NCI-H128 (cell line): ENCODE data around the gene ELL.

ENCODE experiments used
- DNase-seq: peaks from one replicate; lab custom pipeline; 2025; ENCODE audit not compliant: unreplicated experiment; lab: John Stamatoyannopoulos, UW

The ELL gene

DNA sequence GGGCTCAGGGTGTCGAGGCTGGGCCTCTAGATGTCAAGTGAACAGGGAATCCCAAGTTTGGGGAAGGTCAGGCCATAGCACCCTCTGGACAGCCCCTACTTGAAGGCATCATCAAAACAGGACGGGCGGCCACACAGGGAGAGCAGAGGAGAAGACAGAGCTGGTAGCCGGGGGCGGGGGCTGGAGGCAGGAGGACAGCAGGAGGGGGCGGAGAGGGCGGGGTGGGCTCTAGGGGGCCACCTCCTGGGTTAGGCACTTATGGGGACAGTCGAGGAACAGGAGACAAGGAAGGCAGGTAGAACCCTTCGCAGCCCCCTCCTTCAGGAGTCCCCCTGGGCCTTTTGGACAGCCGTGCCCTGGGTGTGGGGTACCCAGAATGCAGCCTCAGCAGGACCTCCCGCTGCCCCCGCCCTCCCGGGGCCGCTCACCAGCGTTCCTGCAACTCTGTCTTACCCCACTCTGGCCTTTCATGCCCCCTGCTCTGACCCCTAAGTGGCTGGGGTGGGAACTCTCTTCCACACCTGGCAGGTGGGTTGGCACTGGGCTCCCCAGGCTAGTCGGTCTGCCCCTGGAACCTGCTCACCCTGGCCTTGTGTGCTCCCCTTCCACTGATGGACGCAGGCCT is 96.9 kb downstream of the ELL start:
- DNase-seq: no peak

DNA sequence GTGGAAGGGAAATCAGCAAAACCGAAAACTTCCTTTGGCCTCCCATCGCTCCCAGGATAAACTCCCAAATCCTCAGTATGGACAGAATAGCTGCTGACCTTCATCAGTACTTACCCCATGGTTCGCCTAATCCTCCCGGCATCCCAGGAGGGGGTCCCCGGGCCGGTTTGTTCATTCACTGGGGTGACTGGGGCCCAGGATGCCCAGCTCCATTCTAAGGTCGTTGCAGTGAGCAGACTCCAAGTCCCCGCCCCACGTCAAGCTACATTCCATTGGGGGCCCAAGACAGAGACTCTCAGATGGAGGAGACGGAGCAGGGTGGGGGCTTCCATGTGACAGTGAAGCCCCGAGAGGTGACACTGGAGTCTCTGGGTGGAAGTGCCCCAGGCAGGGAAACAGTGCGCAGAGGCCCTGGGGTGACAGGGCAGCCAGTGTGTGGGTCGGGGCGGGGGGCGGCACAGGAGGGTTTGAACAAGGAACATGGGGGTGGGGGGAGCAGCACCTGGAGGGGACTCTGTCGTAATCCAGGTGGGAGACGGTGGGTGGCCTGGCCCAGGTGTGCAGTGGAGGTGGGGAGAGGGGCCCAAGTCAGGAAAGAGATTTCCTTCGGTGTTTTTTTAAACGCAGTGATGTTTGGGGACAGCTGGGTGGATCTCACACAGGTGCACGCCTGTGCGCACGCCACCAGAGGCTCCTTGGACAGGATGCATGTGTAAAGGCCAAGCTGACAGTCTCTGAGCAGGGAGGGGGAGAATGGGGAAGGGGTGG is 97.6 kb downstream of the ELL start:
- no peak for DNase-seq

DNA sequence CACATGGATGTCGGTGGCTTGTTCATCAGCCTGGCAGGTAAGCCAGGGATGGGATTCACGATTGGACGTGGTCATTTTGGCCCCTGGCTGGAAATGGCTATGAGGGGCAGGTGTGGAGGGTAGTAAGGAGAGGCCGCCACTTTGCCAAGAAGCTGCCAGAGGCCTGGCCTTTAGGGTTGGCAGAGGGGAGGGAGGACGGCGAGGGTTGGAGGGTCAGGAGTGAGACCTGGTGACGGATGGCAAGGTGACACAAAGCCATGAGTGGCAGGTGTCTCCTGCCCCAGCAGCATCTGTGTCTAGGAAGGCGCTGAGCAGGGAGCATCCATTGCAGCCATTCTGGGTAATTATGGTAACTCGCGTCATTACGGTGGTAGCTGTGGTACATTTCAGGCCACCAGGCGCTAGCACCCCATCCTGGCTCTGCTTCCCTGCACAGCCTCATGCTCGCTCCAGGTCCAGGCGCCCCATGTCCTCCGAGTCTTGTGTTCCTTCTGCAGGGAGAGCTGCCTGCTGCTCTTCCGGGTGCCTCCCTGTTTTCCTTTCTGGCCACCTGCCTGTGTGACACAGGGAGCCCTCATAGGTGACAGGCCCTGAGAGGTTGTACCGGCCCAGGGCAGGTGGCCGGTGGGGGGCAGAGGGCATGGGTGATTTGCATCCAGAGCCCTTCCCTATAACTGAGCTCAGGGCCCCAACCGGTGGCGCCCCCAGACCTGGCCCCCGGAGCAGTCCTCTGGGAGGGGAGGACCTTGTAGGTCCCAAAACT is 98.4 kb downstream of the ELL start:
- no peak for DNase-seq

DNA sequence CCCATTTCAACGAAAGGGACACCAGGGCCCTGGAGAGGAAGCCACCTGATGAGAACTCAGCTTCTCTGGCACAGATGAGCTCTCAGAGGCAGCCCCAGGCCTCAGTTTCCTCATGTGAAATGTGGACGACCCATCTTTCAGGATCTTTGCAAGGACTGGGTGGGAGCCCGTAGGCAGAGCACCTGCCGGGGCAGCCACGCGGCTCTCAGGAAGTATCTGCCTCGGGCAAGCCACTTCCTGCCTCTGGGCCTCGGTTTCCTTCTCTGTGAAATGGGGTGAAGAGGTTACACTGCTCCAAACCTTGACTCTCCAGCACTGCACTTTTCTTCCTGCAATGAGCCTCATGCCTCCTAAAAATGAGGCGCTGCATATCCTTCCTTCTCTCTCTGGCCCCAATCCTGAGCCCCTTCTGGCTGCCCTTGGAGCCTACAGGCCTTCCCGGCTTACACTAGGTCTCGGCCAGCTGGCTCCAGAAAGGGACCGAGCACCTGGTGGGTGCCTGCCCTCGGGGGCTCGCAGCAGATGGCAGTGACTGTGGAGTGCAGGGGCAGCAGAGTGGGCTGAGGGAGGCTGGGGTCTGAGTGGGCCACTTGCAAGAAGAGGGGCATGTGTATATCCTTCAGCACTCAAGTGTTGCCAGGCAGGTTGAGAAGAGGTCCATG is 99.2 kb downstream of the ELL start:
- no peak for DNase-seq

DNA sequence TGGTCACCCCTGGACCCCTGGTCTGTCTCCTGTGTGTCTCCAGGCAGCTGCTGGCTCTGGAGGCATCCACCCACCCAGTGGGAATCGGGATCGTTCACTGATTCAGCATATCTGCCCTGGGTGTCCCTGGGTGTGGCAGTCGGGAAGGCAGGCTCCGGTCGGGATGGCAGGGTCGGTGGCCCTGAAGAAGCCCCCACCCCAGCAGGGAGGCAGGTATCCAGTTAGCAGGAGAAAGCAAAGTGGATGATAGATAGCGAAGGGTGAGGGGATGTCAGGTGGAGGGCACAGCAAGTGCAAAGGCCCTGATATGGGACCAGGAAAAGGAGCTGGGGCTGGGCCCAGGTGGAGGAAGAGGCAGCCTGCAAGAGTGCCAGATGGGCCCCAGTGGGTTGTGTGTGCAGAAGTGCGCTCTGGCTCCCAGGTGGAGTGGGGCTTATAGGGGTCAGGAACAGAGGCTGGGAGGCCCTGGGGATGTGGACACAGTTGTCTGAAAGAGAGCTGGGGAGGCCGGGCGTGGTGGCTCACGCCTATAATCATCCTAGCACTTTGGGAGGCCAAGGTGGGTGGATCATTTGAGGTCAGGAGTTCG is 100.4 kb downstream of the ELL start:
- DNase-seq: no peak

DNA sequence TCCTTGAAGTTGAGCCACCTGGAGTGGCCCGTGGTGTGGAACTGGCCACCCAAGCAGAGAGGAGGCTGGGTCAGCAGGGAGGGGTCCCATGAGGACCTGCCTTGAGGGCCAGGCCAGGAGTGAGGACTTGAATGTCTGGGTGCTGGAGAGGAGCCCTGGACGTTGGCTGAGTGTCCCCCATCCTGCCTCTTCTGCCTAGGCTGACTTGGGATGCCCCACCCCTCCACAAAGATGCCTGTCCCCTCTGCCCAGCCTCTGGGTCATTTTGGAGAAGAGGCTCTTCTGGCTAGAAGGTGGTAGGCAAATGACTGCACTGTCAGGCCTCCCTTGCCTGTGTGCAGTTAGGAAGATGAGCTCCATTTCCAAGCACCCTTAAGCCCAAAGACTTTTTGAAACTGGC is 100.9 kb downstream of the ELL start:
- no peak for DNase-seq

DNA sequence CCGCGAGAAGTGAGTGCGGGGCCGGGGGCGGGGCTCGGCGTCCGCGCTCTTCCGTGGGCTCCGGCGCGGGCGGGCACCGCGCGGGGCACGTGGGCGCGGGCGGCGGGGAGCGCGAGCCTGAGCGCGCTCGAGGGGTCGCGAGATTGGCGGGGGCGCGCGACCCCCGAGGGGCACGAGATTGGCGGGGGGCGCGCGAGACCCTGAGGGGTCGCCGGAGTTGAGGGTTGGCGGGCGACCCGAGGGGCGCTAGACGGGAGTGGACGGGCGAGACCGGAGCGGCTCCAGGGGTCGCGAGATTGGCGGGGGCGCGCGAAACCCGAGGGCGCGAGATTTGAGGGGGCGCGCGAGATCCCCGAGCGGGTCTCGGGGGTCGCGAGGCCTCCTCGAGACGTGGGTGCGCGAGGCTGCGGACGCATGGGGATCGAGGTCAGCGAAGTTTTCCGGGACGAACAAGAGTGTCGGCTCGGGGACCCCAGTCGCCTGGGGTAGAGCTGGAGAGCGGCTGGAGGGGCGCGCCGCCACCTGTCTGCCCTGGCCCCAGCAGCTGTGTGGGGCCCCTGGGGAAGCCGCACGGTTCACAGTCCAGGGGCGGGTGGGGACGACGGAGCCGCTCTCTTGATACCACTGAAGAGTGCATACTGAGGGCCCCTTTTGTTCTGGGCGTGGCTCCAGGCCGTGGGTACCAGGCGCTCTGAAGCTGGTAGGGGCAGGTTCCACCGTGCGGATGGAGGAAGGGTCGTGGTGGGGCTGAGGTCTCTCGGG is 102.0 kb downstream of the ELL start:
- DNase-seq: no peak

DNA sequence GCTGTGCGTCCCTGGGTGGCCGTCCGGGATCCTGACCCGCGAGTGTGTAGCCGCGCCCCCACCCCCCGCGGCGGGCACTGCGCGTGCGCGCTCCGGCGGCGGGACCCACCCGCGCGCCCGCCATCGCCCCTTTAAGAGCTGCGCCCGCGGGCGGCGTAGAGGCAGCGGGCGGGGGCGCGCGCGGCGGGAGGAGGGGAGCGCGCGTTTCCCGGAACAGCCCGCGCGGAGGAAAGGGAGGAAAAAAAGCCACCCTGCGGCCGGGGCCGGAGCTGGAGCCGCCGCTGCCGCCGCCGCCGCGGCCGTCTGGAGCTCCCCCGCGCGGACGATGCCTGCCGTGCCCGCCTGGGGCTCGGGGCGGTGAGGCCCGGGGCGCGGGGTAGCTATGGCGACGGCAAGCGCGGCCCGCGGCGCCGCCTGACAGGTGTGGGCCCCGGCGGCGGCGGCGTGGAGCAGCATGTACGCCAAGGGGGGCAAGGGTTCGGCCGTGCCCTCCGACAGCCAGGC is 102.6 kb downstream of the ELL start, which contains the start of gene SSBP4:
Gene SSBP4 (plus strand): TSS at position 204 of the 504 bp plus-strand sequence. CDS start 251 bp downstream, at position 455.
- DNase-seq: no peak

DNA sequence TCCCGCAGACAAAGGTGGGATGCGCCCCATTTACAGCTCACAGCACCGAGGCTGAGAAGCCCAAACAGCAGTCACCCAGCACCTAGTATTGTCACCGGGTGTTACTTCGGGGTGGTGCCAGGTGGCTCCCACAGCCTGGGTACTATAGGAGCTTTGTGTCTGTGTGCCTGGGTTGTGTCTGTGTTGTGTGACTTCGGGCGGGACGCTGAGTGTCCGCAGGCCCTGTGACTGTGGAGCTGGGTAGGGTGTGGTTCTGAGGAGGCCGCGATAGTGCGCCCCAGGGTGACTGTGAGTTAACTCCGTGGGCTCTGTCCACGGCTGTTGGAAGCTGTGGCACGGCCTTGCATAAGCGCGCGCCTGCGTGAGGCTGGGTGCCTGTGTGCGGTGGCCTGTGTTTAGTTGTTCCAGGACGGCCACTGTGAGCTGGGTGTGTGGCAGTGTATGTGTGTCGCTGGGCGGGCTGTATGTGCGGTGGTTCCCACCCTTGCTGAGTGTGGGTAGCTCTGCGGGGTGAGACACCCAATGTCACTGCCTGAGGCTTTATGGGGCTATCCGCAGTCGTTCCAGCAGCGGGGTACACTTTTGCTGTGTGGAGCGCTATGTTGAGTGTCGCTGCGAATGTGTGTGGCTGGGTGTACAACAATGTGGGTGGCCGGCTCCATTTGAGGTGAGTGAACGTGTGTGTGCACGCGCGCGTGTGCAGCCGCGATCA is 103.2 kb downstream of the ELL start:
- DNase-seq: no peak

DNA sequence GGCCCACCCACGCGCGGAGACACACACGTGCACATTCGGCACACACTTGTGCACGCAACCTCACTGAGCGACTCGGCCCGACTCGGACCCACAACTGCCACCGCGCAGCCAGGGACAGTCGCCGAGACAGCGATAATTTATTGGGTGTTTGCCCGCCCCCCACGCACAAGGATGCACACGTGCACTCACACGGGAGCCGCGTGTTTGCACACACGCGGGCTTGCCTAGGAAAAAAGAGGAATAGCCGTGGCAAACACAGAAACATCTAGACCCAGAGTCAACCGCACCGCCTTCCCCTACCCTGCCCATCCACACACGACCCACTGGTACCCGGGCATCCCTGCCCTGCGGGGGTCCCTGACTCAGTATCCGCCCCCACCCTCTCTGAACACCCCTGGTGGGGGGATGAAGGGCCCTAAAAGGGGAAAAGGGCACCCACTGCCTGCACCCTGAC is 103.8 kb downstream of the ELL start:
- DNase-seq: no peak

DNA sequence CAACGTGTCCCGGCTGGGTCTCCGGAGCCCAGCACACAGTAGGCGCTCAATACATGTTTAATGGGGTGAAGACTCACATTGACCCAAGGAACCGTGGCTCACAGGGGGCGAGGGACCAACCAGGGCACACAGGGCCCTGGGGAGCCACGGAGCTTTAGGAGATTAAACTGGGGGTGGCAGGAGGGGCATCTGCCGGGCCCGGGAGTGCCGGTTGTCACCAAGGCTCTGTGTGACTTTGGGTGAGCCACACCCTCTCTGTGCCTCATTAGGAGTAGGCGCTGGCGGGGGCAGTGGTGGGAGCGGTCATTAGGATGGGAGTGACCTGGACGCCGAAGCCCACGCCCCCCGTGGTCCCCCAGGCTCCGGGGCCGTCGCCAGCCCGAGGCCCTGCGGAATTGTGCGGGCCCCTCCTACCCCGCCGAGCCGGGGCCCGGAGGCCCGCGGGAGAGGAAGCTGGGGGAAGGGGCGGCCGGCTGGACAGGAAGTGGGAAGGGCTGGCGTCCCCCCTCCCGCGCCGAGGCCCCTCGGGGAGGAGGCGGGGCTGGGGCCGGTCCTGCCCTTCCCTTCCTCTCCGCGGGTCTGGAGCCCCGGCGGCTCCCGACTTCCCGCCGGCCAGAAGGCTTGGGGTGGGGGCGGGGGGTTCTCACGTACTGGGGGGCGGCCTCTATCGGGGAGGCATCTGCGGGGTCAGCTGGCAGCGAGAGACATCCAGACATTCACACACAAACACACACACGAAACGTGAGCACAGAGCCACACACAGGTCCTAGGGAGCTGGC is 104.4 kb downstream of the ELL start:
- DNase-seq: no peak

DNA sequence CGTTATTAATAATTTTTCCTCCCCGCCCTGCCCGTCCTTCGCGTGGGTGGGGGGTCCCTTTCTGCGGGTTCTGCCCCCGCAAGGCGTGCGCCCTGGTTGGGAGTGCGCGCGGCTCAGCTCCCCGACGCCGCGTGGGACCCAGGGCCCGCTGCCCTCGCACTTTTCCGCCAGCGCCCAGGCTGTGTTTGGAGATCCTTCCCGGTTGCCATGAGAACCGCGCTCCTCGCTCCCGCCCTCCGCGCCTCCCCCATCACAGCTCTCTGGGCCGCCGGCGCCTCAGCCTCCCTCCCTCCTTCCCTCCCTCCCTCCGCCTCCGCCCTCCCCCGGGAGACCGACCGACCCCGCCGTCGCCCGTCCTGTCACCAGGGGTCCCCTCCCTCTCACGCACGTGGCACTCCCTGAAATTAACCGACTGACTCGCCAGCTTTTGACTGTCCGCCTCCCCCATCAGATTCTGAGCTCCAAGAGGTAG is 105.1 kb downstream of the ELL start:
- no peak for DNase-seq

DNA sequence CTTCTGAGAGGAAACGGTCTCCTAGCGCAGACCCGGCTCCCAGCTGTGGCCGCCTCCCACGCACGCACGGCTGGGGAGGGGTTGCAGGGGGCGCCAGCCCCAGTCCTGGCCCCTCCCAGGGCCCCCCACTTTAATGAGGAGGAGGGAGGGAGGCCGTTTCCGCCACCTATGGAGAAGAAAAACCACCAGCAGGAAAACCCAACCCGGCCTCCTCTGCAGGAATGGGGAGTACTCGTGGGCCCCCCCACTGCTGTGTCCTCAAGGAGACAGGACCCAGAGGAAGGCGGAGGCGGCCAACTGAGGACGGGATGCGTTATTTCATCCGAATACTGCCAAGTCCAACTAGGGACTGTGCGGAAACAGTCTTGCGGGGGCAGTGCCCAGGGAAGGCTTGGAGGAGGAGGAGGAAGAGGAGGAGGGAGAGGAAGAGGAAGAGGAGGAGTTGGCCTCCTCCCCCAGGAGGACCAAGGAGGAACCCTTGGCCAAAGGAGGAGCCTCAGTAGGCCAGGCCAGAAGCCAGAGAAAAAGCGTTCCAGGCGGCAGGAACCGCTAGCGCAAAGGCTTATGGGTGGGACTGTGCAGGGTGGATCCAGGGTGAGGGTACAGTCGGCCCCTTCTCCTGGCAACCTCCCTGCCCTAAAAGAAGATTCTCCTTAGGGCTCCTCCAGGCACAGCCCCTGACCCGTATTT is 106.5 kb downstream of the ELL start:
- DNase-seq: no peak

DNA sequence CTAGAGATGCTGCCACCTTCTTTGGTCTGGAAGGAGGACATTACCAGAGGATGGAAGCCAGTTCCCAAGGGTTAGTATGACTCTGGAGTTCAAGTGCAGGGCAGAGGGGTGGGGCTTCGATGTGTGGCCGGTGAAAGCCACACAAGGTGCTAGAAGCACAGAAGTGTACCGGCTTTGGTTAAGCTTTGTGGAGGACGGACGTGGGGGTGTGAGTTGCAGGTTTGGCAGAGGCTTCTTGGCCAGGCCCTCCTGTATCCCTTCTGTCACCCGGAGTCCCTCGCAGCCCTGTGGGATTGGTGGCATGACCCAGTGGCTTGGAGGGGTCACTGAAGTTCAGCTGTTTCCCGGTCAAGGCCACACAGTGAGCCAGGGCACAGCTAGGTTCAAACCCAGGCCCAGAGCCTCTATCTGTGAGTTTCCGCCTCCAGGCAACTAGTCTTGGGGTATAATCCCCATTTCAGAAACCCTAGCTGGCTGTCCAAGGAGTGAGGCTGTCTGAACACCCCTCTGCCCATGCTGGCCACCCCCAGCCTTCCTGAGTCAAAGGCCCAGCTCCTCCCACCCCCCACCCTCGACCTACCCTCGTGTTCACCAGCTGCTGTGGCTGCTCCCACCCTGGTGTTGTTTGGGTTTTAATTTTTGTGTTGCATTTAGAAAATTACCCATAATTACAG is 107.2 kb downstream of the ELL start:
- no peak for DNase-seq

DNA sequence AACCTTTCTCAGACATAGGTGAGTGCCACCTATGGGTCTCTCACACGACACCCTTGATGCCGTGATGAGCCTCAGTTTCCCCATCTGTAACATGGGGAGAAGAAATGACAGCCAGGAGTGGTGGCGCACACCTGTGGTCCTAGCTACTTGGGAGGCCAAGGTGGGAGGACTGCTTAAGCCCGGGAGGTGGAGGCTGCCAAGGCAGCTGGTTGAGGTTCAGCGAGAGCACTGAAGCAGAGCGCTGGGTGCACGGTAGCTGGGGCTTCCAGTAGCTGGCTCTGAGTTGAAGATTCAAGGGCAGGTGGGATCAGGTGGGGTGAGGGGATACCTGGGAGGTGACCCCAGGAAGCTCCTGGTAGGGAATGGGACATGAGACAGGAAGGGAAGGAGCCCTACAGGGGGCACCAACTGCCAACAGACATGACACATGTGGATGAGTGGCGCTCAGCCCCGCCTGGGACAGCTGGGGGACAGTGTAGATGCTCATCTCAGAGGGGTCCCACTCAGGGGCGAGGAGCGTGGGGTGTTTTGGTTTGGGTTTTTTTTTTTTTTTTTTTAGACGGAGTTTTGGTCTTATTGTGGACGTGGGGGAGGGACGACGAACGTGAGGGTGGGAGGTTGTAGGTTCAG is 109.1 kb downstream of the ELL start:
- no peak for DNase-seq

DNA sequence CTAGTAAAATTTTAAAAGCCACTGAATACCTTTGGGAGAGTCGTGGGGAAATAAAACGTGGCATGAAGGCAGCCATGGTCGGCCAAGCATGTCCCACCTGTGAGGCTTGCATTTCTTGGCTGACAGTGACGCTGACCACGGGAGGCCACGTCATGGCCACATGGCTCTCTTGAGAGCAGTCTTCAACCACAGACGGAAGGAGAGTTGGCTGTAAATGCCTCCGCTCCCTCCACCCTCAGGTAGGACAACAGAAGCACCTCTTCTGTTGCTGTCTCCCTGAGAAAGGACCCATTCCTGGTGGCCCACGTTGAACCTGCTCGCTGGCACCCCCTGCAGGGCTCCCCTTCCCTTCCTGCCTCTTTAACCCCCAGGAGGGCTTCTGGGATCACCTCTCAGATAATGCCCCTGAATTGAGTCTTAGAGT is 113.8 kb downstream of the ELL start:
- no peak for DNase-seq

DNA sequence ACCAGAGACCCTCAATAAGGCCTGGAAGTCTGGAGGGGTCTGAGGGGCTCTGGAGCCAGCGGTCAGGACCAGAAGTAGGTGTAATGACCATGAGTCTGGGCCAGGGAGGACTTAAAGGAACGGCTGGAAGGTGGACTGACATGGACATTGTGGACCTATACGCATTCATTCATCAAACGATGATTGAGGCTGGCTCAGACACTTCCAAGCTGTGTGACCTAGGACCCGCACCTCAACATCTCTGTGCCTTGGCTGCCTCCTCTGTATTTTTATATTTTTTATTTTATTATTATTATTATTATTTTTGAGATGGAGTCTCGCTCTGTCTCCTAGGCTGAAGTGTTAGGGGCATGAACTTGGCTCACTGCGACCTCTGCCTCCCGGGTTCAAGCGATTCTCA is 115.1 kb downstream of the ELL start:
- DNase-seq: no peak
